HCT116 (cell line): ENCODE data around the gene PLXDC1. TPM values are rescaled to one million over a fixed set of nuclear protein-coding genes. Genes with fewer than 3 reads are reported as not detected.

Experiments used
- ATAC-seq: fragments of 200-7000 bp; cut with Tn5 transposase; 2 replicates; pipeline ENCODE4 v1.9.1; 2020; ENCODE audit warnings: mild to moderate bottlenecking, moderate library complexity
- BruUV-seq: library from RNA; stranded (reverse); fragments of 400-500 nt; replicated peaks from 2 replicates; lab custom pipeline; 2021; lab: Mats Ljungman, UMichigan
- CTCF ChIA-PET: fragments of 300-600 bp; sonication (Branson Sonifier 250); formaldehyde crosslinking; loops from one replicate; lab custom pipeline; 2021; ENCODE audit warnings: antibody characterized with exemption; lab: Charles Lee
- POLR2A ChIA-PET: fragments of 300-600, 350-600 bp; sonication (Branson Sonifier 250); formaldehyde crosslinking; loops from one replicate; lab custom pipeline; 2021; ENCODE audit warnings: antibody characterized with exemption; lab: Charles Lee
- RAD21 ChIA-PET, 2 experiments: fragments of 300-600 bp; sonication (Branson Sonifier 250); formaldehyde crosslinking; loops; one replicate each; lab custom pipeline; 2023; ENCODE audit warnings: low total read pairs in 2 of 2; ENCODE audit not compliant: uncharacterized antibody in 2 of 2, unreplicated experiment in 2 of 2, low non-redundant PET in 1 of 2; lab: Charles Lee
- DNase-seq: peaks from one replicate; pipeline ENCODE4 v3.0.0-alpha.2; 2010; ENCODE audit warnings: low read depth, low spot score
- H2AFZ ChIP-seq: fragments of 200-600 bp; shearing (Covaris generic), sonication (generic); 2 replicates; pipeline ENCODE4 v1.6.1; 2017; ENCODE audit warnings: low read depth, mixed run types, mixed read lengths, antibody characterized with exemption, low read length; ENCODE audit not compliant: poor library complexity, severe bottlenecking
- H3K27ac ChIP-seq: 2 replicates; pipeline ENCODE4 v1.5.1; 2012; ENCODE audit warnings: low read depth, low read length
- H3K27me3 ChIP-seq: fragments of 200-600 bp; sonication (generic); 2 replicates; pipeline ENCODE4 v1.6.1; 2016; ENCODE audit warnings: mixed run types, low read length, mixed read lengths; ENCODE audit not compliant: insufficient read depth
- H3K36me3 ChIP-seq, 2 experiments: fragments of 200-500 bp in 1 of 2; fragments of 200-600 bp in 1 of 2; sonication (Bioruptor generic) in 1 of 2; sonication (generic) in 1 of 2; 2 replicates each; pipeline versions ENCODE4 v1.5.1 to v1.6.1; 2014 to 2016; ENCODE audit warnings: low read length in 2 of 2, inconsistent platforms in 1 of 2, mixed read lengths in 1 of 2, mixed run types in 1 of 2; ENCODE audit not compliant: insufficient read depth in 2 of 2, control insufficient read depth in 1 of 2
- H3K4me1 ChIP-seq, 2 experiments: fragments of 200-600 bp in 1 of 2; sonication (generic) in 1 of 2; 2 replicates each; pipeline versions ENCODE4 v1.5.1 to v1.6.1; 2012 to 2017; ENCODE audit warnings: low read length in 2 of 2, inconsistent platforms in 1 of 2, mild to moderate bottlenecking in 1 of 2, mixed read lengths in 1 of 2, mixed run types in 1 of 2, moderate library complexity in 1 of 2; ENCODE audit not compliant: insufficient read depth in 2 of 2, control insufficient read depth in 1 of 2
- H3K4me2 ChIP-seq: fragments of 200-600 bp; sonication (generic); 2 replicates; pipeline ENCODE4 v1.6.1; 2017; ENCODE audit warnings: mixed run types, low read length, mixed read lengths
- H3K4me3 ChIP-seq, 2 experiments: fragments of 200-600 bp in 1 of 2; sonication (generic) in 1 of 2; replicated peaks in 1 of 2; 2 replicates each; pipeline ENCODE4 v1.5.1; 2011 to 2016; ENCODE audit warnings: low read length in 2 of 2, control low read depth in 1 of 2, low read depth in 1 of 2, mild to moderate bottlenecking in 1 of 2, mixed read lengths in 1 of 2, mixed run types in 1 of 2
- H3K79me2 ChIP-seq: fragments of 200-600 bp; sonication (generic); 2 replicates; pipeline ENCODE4 v1.6.1; 2017; ENCODE audit warnings: mild to moderate bottlenecking, mixed run types, low read length, moderate library complexity, mixed read lengths; ENCODE audit not compliant: insufficient read depth
- H3K9ac ChIP-seq: fragments of 200-600 bp; sonication (generic); 2 replicates; pipeline ENCODE4 v1.6.1; 2016; ENCODE audit warnings: low read length, mixed read lengths
- H3K9me2 ChIP-seq: fragments of 200-600 bp; sonication (generic), shearing (Covaris generic); 2 replicates; pipeline ENCODE4 v1.6.1; 2017; ENCODE audit warnings: mixed run types, mild to moderate bottlenecking, moderate library complexity; ENCODE audit not compliant: insufficient read depth
- H3K9me3 ChIP-seq, 2 experiments: fragments of 200-500 bp in 1 of 2; fragments of 200-600 bp in 1 of 2; sonication (Bioruptor generic) in 1 of 2; sonication (generic) in 1 of 2; 2 replicates each; pipeline ENCODE4 v1.6.1; 2014 to 2017; ENCODE audit warnings: low read length in 2 of 2, mixed read lengths in 2 of 2, inconsistent platforms in 1 of 2, low read depth in 1 of 2, mild to moderate bottlenecking in 1 of 2, mixed run types in 1 of 2, moderate library complexity in 1 of 2; ENCODE audit not compliant: control insufficient read depth in 1 of 2, insufficient read depth in 1 of 2
- H4K20me1 ChIP-seq: fragments of 200-600 bp; sonication (generic), shearing (Covaris generic); 2 replicates; pipeline ENCODE4 v1.6.1; 2017; ENCODE audit warnings: mixed run types, mild to moderate bottlenecking, moderate library complexity; ENCODE audit not compliant: insufficient read depth
- CBX3 ChIP-seq: IDR thresholded peaks from 2 replicates; pipeline ENCODE4 v1.6.1; 2012; ENCODE audit warnings: low read depth
- POLR2A ChIP-seq: IDR thresholded peaks from 2 replicates; pipeline ENCODE4 v1.7.0; 2011; ENCODE audit warnings: borderline replicate concordance; ENCODE audit not compliant: insufficient read depth, insufficient read length; ENCODE audit errors: extremely low read depth
- POLR2AphosphoS5 ChIP-seq: IDR thresholded peaks from 2 replicates; pipeline ENCODE4 v1.6.1; 2011; ENCODE audit warnings: mild to moderate bottlenecking, low read depth, low read length, moderate library complexity
- SIN3A ChIP-seq: IDR thresholded peaks from 2 replicates; pipeline ENCODE4 v1.6.1; 2012; ENCODE audit warnings: low read depth
- SP1 ChIP-seq: IDR thresholded peaks from 2 replicates; pipeline ENCODE4 v1.6.1; 2012; ENCODE audit warnings: low read depth
- TCF7L2 ChIP-seq: IDR thresholded peaks from 2 replicates; pipeline ENCODE4 v1.7.0; 2011; ENCODE audit warnings: borderline replicate concordance, inconsistent platforms; ENCODE audit not compliant: insufficient read depth, insufficient read length; ENCODE audit errors: extremely low read depth
- YY1 ChIP-seq: IDR thresholded peaks from 2 replicates; pipeline ENCODE4 v1.6.1; 2011; ENCODE audit warnings: low read length, low read depth, moderate library complexity, mild to moderate bottlenecking; ENCODE audit not compliant: insufficient replicate concordance; ENCODE audit errors: extremely low read depth
- intact Hi-C: fragments of 100-400 bp; cut with micrococcal nuclease; formaldehyde crosslinking; loops from 2 replicates; pipeline ENCODE4 v1.10.0; 2022
- total RNA-seq: library from RNA; stranded (reverse); gene quantifications from one replicate; pipeline ENCODE4 v1.2.1, GENCODE V29; 2021; ENCODE audit not compliant: unreplicated experiment

PLXDC1 gene
- total RNA-seq, 1 experiment from 2014 or later = 1.8 TPM

DNA sequence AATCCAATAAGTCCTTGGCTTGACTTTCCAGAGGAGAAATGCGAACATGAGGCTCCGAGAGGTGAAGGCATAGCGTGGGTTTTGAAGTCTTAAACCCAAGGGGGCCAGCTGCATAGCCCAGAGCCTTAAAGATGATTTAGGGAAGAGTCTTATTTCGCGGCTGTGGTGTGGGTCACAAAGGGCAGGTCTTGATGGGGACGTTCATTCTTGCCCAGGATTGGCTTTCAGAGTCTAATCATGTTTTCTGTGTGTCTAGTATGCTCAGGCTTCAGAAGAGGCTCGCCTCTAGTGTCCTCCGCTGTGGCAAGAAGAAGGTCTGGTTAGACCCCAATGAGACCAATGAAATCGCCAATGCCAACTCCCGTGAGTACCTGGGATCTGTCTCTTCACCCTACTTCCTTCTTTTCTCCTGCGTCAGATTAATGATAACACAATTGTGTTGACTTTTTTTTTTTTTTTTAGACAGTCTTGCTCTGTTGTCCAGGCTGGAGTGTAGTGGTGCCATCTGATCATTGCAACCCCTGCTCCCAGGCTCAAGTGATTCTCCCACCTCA, 49.6 kb upstream of the PLXDC1 start:
- no peaks in the 10 kb centered on the region for H3K9me2 ChIP-seq
- H4K20me1 ChIP-seq = peaks cover 18% of the 10 kb centered on the region; the same call in 1 of the 2 replicates
- H3K36me3 ChIP-seq = peaks cover 35 to 43% of the 10 kb centered on the region in 2 experiments
- DNase-seq = no peak
- no peaks in the 10 kb centered on the region for H3K27me3 ChIP-seq
- ChIA-PET POLR2A (no interaction called here), CTCF (no interaction called here), RAD21 (no interaction called here)
- H2AFZ ChIP-seq = no peak overlapping the region
- peak overlapping the region; percentile 66 to 82 for H3K4me3 ChIP-seq
- H3K9ac ChIP-seq = peak overlapping the region; percentile 99
- peak overlapping the region; percentile 93 for H3K27ac ChIP-seq
- H3K4me2 ChIP-seq = peak overlapping the region; percentile 88
- TF ChIP-seq YY1 (no peak), POLR2AphosphoS5 (peak; percentile 33; the same call in 1 of the 2 replicates), TCF7L2 (no peak), POLR2A (peak; percentile 11), CBX3 (no peak), SIN3A (no peak), SP1 (no peak)
- TF ChIP-seq, all 23 proteins: peak for 2
- ATAC-seq = no peak
- peaks cover 20 to 49% of the 10 kb centered on the region in 2 experiments for H3K4me1 ChIP-seq
- H3K79me2 ChIP-seq = peaks cover 36% of the 10 kb centered on the region
- BruUV-seq = no TSS peak
- intact Hi-C loops = loop anchor here (1.0 to 10.0 kb wide), 2 partner anchors 48 to 324 kb away; no protein-coding TSS in a partner anchor
- H3K9me3 ChIP-seq = no peaks in the 10 kb centered on the region
